K562 (cell line): Measurements from ENCODE around the gene MAPKAPK2. TPM values are rescaled to one million over a fixed set of nuclear protein-coding genes. Genes with fewer than 3 reads are reported as not detected.
A peak's percentile ranks its signal among the peaks of the same experiment; 100 is the strongest.

ENCODE experiments used
- ATF7 ChIP-seq: fragments of 450-650 bp; IDR thresholded peaks from 2 replicates; pipeline ENCODE4 v1.7.1; 2014; ENCODE audit warnings: mild to moderate bottlenecking, moderate library complexity
- CBX1 ChIP-seq: sonication (generic); IDR thresholded peaks from 2 replicates; pipeline ENCODE4 v1.6.1; 2016; ENCODE audit warnings: antibody characterized with exemption, low read depth, mild to moderate bottlenecking
- CREM ChIP-seq: IDR thresholded peaks from 2 replicates; pipeline ENCODE4 v1.6.1; 2014; ENCODE audit warnings: antibody characterized with exemption, low read depth
- E2F5 ChIP-seq: sonication (generic); formaldehyde crosslinking; IDR thresholded peaks from 2 replicates; pipeline ENCODE4 v1.8.0; 2022; ENCODE audit warnings: mild to moderate bottlenecking, missing genetic modification reagents
- ETS1 ChIP-seq: conservative IDR thresholded peaks from 2 replicates; pipeline ENCODE4 v1.6.1; 2011; ENCODE audit warnings: low read depth, mild to moderate bottlenecking, low read length; ENCODE audit not compliant: control insufficient read depth
- FOXJ2 ChIP-seq: fragments of 200-800 bp; sonication (Bioruptor generic); IDR thresholded peaks from 2 replicates; pipeline ENCODE4 v1.6.1; 2016; ENCODE audit warnings: missing genetic modification characterization, missing compliant biosample characterization
- GABPB1 ChIP-seq: sonication (generic); formaldehyde crosslinking; IDR thresholded peaks from 2 replicates; pipeline ENCODE4 v1.8.0; 2022; ENCODE audit warnings: mild to moderate bottlenecking, missing genetic modification reagents
- GATAD2B ChIP-seq: fragments of 450-650 bp; IDR thresholded peaks from 2 replicates; pipeline ENCODE4 v1.6.1; 2017; ENCODE audit warnings: mild to moderate bottlenecking, borderline replicate concordance
- HDAC1 ChIP-seq, 2 experiments: fragments of 450-650 bp; IDR thresholded peaks; 2 replicates each; pipeline ENCODE4 v1.6.1; 2016 to 2017; ENCODE audit warnings: inconsistent platforms in 1 of 2, mild to moderate bottlenecking in 1 of 2, moderate library complexity in 1 of 2
- HNRNPK ChIP-seq: fragments of 200-400 bp; formaldehyde crosslinking; IDR thresholded peaks from one replicate; pipeline ENCODE4 v1.6.1; 2018; ENCODE audit warnings: mild to moderate bottlenecking, low read depth, low read length; ENCODE audit not compliant: poor library complexity, severe bottlenecking
- MAFF ChIP-seq: IDR thresholded peaks from 2 replicates; pipeline ENCODE4 v1.6.1; 2012; ENCODE audit warnings: low read length, improper control_type of control experiment
- NELFE ChIP-seq: IDR thresholded peaks from 2 replicates; pipeline ENCODE4 v1.6.1; 2011; ENCODE audit warnings: mild to moderate bottlenecking; ENCODE audit not compliant: insufficient read depth, insufficient read length
- NFIX ChIP-seq: fragments of 250-450 bp; sonication (Bioruptor Pico); IDR thresholded peaks from 2 replicates; pipeline ENCODE4 v1.4.0; 2020; ENCODE audit warnings: low read depth, mild to moderate bottlenecking, moderate library complexity
- PKNOX1 ChIP-seq: fragments of 450-650 bp; IDR thresholded peaks from 2 replicates; pipeline ENCODE4 v1.6.1; 2016
- PTRF ChIP-seq: fragments of 450-650 bp; IDR thresholded peaks from 2 replicates; pipeline ENCODE4 v1.6.1; 2016; ENCODE audit warnings: mild to moderate bottlenecking, missing genetic modification characterization, missing compliant biosample characterization
- RB1 ChIP-seq: fragments of 450-650 bp; IDR thresholded peaks from 2 replicates; pipeline ENCODE4 v1.6.1; 2017; ENCODE audit warnings: low read depth, mild to moderate bottlenecking
- RBBP5 ChIP-seq: fragments of 200-600 bp; sonication (generic); IDR thresholded peaks from 2 replicates; pipeline ENCODE4 v1.6.1; 2012; ENCODE audit warnings: borderline replicate concordance, mild to moderate bottlenecking, low read length, control low read depth, inconsistent platforms; ENCODE audit not compliant: insufficient read depth, poor library complexity, severe bottlenecking
- SMAD4 ChIP-seq: fragments of 250-450 bp; sonication (Bioruptor Pico); conservative IDR thresholded peaks from 2 replicates; pipeline ENCODE4 v1.8.0; 2021; ENCODE audit warnings: inconsistent platforms, mild to moderate bottlenecking, moderate library complexity
- SRF ChIP-seq, 2 experiments: fragments of 250-450, 450-650 bp in 1 of 2; sonication (Bioruptor Pico) in 1 of 2; sonication (generic) in 1 of 2; formaldehyde crosslinking; IDR thresholded peaks; 2 replicates each; pipeline versions ENCODE4 v1.5.0 to v1.5.1; 2020 to 2022; ENCODE audit warnings: mild to moderate bottlenecking in 1 of 2, missing genetic modification reagents in 1 of 2
- TCF15 ChIP-seq: fragments of 250-450 bp; sonication (Bioruptor Pico); IDR thresholded peaks from 2 replicates; pipeline ENCODE4 v1.8.0; 2022; ENCODE audit warnings: moderate library complexity, mild to moderate bottlenecking, inconsistent platforms
- XRCC4 ChIP-seq: IDR thresholded peaks from one replicate; pipeline ENCODE4 v1.6.1; 2011; ENCODE audit not compliant: insufficient read depth, insufficient read length; ENCODE audit errors: extremely low read depth
- XRCC5 ChIP-seq: fragments of 200-400 bp; formaldehyde crosslinking; IDR thresholded peaks from 2 replicates; pipeline ENCODE4 v1.6.1; 2017; ENCODE audit warnings: low read depth, mild to moderate bottlenecking, low read length
- ZBTB8A ChIP-seq: fragments of 450-650 bp; IDR thresholded peaks from 2 replicates; pipeline ENCODE4 v1.6.1; 2018; ENCODE audit warnings: mild to moderate bottlenecking, moderate library complexity; ENCODE audit not compliant: partially characterized antibody
- ZNF232 ChIP-seq: sonication (generic); formaldehyde crosslinking; IDR thresholded peaks from 2 replicates; pipeline ENCODE4 v1.8.0; 2022; ENCODE audit warnings: mild to moderate bottlenecking, missing genetic modification reagents
- ZNF263 ChIP-seq: sonication (generic); formaldehyde crosslinking; IDR thresholded peaks from 2 replicates; pipeline ENCODE4 v1.8.0; 2022; ENCODE audit warnings: mild to moderate bottlenecking, missing genetic modification reagents, borderline replicate concordance
- ZNF655 ChIP-seq: fragments of 250-450 bp; sonication (Bioruptor Pico); IDR thresholded peaks from 2 replicates; pipeline ENCODE4 v1.5.0; 2021
- polyA plus RNA-seq, 8 experiments: library from polyadenylated mRNA; depleted of rRNA in 4 of 8; stranded (reverse) in 5 of 8; unstranded in 3 of 8; fragments of >200 nt; fragmentation: Nextera tagmentation in 2 of 8; fragmentation: Illumina TruSeq in 1 of 8; extraction: Ambion mirVana in 2 of 8; extraction: Trizol in 1 of 8; gene quantifications; 2 replicates each; pipeline versions ENCODE4 v1.2.1 to v1.2.3, GENCODE V29; 2011 to 2014; ENCODE audit warnings: inconsistent platforms in 1 of 8, missing spikeins in 1 of 8
- total RNA-seq, 7 experiments: library from RNA; depleted of rRNA in 6 of 7; stranded (reverse); fragments of >200 nt in 6 of 7; fragmentation: Illumina TruSeq in 2 of 7; extraction: Trizol in 2 of 7; gene quantifications; 2 replicates each; pipeline versions ENCODE4 v1.2.1 to v1.2.3, GENCODE V29; 2011 to 2021; ENCODE audit warnings: low replicate concordance in 1 of 7

MAPKAPK2 gene
- total and polyA plus RNA-seq, 9 of the 15 experiments (the other 6 are each of a cell fraction or from before 2014, with no cell fraction given): 0.63 to 94.2 (median 52.1) TPM

- TF ChIP-seq E2F5 (CRISPR knock-in tag) (no peak), ZNF263 (CRISPR knock-in tag) (no peak), NFIX (CRISPR knock-in tag) (no peak), HDAC1 (IDR thresholded peaks at IDR 0.05) (no peak), XRCC5 (no peak), NELFE (no peak), SMAD4 (no peak), ZNF232 (CRISPR knock-in tag) (no peak), CBX1 (no peak), CREM (peak; percentile 69), PTRF (tag) (no peak), XRCC4 (no peak), RB1 (no peak), FOXJ2 (no peak), PKNOX1 (no peak), RBBP5 (peak; percentile 49), HNRNPK (no peak), ATF7 (no peak), GABPB1 (no peak), ZNF655 (CRISPR knock-in tag) (no peak), ETS1 (0 out of 2 replicates have a peak, but pooled peaks have one; percentile 30), GATAD2B (no peak), SRF (CRISPR knock-in tag; IDR thresholded peaks at IDR 0.05) (no peak), TCF15 (CRISPR knock-in tag) (no peak), ZBTB8A (no peak), MAFF (no peak)
These were observed 646 bp downstream of the MAPKAPK2 start (continued) for GRCh38 chr1:206685334-206685768.
